ENCODE measurements around the gene IRAK2.

Gene IRAK2

DNA sequence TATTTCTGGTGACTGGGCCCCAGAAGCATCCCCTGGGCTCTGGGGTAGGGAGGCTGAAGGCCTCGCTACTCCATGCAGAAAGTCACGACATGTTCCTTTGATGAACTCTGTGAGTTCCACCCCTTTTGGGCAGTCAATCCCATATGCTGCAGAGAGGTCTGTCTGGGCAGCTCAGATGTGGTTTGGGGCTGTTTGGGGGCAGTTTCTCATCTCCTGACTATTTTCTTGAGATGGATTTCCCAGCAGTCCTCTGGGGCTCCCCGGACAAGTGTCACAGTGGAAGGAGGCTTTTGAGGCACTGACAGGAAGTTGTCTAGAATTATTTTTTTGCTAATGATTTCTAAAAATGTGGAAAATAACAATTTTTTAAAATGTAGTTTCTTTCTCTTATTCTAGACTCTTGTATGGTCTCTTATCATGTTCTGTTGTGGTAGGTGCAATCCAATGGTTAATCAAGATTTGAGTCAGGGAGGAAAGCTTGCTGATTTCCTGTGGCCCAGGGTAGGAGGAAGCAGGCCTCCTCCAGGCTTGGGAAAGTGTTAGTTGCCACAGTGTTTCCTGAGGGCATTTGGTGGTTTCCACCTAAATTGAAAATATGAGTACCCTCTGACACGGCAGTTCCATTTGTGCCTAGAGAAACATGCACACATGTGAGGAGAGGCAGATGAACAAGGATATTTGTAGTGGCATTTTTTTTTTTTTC is 63.7 kb downstream of the IRAK2 start:
- peak; percentile 69 for DNase-seq

DNA sequence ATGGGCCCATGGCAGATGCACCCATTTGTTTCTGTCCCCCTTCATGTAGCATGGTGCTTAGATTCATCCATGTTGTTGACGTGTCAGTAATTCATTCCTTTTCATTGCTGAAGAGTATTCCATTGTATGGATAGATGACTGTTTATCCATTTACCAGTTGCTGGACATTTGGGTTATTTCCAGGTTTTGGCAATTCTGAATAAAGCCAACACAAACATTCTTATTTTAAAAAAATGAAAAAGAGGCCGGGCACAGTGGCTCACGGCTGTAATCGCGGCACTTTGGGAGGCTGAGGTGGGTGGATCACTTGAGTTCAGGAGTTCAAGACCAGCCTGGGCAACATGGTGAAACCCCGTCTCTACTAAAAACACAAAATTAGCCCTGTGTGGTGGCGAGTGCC is 64.9 kb downstream of the IRAK2 start:
- no peak for DNase-seq

DNA sequence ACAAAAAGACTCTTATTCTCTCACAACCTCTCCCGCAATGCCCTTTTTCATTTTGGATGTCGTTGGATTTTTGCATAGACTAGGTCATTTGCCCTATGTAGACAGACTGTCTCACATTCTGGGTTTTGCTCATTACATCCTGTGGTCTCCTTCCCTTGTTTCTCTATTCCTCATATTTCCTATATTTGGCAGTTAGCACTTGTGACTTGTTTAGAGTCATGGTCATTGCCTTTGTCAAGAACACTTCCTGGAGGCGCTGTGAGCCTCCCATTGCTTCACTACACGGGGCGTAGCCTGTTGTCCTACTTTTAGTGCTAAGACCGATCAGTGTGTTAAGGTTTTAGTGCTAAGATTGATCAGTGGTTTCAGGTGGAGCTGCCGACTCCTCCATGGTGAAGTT is 67.4 kb downstream of the IRAK2 start:
- DNase-seq, result no peak

DNA sequence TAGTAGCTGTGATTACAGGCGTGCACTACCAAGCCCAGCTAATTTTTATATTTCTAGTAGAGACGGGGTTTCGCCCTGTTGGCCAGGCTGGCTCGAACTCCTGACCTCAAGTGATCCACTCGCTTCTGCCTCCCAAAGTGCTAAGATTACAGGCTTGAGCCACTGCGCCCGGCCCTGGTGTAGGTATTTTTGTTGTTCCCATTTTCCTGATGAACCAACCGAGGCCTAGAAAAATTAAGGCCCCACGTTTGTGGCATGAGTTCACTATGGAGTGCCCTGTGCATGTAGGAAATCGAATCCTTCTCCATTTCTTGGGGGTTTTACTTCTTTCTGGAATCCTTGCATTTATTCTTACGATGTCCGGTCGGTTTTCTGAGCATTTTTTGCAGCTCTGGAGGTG is 69.3 kb downstream of the IRAK2 start:
- DNase-seq, result no peak

DNA sequence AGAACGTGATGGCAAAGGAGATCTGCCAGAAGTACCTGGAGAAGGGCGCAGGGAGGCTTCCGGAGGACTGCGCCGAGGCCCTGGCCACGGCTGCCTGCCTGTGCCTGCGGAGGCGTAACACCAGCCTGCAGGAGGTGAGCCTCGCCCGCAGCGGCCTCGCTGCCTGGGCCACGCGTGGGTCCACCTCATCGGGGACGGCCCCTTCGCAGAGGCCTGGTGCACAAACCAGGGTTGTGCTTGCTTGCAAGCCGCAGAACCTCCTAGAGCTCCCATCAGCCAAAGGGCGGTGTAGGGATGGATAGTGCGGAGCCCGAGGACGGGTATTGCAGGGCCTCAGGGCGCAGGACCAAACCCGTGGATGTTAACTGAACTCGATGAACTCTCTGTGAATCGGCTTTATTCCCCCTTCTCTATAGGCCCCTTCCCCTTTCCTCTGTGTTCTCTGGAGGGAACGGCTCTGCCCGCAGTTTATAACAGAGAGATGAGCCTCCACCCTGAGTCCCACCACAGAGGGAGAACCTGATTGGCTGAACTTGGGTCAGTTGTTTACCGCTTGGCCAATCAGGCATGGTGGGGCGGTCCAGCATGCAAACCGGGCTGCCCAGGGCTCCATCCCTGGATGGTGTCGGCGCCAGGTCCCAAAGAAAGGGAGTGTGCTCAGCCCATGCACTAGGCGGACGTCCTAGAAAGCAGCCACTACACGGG is 70.0 kb downstream of the IRAK2 start:
- DNase-seq, result no peak

DNA sequence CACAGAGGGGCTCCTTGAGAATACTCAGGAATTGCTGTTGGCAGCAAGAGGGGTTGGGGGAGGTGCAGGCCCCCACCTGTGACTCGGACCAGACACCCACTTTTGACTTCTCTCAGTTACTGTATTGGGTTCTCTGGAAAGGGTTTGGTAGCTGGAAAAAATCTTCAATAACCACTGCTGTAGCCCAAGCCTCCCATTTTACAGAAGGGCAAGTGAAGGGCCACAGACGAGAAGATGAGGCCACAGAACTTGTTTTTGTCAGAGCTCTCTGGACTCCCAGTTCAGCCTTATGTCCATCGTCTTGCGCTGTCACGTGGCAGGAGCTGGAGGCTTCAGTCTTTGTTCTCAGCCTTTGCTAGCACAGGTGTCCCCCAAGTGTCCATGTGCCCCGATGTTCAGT is 70.8 kb downstream of the IRAK2 start:
- DNase-seq, result no peak

DNA sequence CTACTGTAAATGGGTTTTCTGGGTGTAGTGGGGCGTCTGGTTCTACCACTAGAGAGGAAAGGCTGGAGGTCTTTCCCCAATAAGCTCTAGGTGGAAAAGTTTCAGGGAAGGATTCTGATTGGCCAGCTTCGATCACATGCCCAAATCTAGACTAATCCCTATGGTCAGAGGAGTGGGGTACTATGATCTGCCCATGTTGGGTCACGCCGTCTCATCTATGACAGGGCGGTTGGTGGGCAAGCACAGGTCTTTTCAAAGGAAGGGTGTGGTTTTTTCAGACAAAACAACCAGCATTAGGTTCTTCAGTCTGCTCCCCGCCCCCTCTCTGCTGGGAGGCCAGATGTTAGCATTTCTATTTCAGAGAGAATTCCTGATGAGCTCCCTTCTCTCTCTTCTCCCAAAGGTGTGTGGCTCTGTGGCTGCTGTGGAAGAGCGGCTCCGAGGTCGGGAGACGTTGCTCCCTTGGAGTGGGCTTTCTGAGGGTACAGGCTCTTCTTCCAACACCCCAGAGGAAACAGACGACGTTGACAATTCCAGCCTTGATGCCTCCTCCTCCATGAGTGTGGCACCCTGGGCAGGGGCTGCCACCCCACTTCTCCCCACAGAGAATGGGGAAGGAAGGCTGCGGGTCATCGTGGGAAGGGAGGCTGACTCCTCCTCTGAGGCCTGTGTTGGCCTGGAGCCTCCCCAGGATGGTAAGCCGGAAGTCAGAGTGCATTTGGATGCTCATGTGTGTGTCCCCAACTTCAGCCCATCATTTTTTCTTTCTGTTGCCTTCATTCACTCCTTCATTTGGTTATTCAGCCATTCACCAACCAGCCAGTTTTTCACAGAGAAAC is 73.8 kb downstream of the IRAK2 start:
- peak; percentile 36 for DNase-seq

DNA sequence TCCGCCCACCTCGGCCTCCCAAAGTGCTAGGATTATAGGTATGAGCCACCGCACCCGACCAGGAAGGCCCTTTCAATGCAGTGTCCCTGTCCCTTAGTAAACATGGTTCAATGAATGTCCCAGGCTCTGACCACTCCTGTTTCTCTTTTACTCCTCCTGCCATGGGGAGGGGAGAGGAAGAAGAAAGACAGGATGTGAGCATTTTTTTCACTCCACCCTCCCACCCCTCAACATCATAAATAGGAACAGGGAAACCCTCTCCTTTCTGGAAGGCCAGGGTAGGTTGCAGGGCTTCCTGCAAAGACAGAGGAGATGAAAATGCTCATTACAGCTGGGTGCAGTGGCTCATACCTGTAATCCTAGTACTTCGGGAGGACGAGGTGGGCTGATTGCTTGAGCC is 76.1 kb downstream of the IRAK2 start:
- DNase-seq, result no peak

DNA sequence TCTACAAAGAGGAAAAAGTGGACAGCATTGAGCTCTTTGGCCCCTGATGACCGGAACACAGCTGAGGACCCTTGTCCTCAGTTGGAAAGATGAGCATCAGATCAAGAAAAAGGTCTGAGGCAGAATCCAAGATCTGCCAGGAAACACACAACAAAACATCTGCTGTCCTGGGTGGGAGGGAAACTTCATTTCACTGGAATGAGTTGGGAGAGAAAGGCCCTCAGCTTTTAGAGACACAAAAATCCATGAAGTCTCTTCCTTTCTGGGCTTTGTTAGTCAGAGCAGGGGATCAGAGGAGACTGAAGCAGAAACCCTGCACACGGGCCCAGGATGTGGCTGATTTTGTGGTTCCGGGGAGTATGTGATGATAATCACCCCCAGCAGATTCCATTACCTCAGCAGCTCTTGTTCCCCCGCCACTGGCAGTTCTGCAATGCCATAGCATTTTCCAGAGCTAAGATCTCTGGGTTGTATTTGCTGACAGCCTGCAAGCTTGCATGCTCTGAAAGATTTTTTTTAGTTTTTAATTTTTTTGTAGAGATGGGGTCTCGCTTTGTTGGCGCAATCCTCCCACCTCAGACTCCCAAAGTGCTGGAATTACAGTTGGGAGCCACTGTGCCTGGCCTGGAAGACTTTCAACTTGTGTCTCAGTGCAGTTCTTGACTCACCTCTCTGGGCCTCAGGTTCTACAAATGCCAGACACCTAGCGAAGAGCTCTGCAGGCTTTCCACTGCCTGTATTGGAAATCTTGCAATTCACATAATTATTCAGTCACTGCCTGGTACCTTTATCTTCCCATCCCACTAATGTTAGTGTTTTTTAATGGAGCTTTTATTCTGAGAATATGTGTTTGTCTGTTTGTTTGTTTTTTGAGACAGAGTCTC is 77.7 kb downstream of the IRAK2 start:
- DNase-seq, result peak; percentile 79

DNA sequence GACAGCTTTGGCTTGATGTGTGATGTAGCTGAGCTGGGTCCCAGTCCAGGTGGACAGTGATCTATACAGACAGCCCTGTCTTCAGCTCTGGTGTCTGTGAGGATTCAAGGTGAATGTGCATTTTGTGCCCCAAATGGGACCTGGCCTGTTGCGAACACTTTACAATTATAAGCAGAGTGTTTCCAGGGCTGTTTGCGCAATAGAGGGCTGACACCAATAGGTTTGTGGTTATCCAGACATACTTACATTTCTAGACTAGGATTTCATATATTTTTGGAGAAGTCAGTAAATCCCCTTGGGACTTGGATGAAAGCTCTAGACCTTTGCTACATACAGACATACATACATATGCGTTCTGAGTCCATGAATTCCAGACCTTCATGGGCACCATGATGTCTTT is 79.3 kb downstream of the IRAK2 start:
- no peak for DNase-seq

DNA sequence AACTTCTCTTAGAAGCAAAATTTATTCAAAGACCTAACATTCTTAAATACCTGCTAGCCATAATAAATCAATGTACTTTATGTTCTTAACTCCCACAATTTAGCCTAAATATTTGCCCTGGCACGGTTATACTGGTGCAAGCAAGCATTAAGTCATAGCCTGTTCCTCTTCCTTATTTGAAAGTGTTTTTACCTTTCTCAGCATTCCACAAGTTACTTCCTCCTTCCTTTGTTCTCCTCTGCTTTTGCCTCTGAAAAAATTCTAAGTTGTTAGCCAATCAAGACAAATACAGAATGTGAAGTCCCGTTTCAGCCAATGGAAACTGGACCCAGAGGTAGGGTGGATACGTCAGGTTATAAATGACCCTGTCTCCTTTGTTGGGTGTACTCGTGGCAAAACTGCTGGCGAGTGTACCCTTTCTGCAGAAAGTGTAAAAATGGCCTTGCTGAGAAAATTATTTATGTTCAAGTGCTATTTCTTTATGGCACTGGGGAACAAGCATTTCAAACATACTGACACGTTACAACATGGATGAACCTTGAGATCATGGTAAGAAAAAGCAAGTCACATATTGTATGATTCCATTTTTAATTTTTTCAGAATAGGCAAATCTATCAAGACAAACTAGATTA is 80.5 kb downstream of the IRAK2 start:
- no peak for DNase-seq

DNA sequence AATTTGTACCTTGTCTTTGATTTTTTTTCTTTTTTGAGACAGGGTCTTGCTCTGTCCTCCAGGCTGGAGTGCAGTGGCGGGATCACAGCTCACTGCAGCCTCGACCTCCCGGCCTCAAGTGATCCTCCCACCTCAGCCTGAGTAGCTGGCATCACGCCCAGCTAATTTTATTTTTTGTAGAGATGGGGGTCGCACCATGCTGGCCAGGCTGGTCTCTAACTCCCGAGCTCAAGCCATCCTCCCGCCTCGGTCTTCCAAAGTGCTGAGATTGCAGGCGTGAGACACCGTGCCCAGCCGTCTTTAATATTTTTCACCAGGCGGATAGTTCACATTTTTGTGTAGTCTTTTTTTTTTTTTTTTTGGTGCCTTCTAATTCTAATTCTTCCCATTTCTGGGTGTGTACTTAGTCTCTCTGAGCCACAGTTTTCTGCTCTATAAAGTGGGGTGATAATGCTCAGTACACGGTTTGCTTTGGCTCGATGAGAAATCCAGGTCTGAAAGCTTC is 83.0 kb downstream of the IRAK2 start:
- no peak for DNase-seq

DNA sequence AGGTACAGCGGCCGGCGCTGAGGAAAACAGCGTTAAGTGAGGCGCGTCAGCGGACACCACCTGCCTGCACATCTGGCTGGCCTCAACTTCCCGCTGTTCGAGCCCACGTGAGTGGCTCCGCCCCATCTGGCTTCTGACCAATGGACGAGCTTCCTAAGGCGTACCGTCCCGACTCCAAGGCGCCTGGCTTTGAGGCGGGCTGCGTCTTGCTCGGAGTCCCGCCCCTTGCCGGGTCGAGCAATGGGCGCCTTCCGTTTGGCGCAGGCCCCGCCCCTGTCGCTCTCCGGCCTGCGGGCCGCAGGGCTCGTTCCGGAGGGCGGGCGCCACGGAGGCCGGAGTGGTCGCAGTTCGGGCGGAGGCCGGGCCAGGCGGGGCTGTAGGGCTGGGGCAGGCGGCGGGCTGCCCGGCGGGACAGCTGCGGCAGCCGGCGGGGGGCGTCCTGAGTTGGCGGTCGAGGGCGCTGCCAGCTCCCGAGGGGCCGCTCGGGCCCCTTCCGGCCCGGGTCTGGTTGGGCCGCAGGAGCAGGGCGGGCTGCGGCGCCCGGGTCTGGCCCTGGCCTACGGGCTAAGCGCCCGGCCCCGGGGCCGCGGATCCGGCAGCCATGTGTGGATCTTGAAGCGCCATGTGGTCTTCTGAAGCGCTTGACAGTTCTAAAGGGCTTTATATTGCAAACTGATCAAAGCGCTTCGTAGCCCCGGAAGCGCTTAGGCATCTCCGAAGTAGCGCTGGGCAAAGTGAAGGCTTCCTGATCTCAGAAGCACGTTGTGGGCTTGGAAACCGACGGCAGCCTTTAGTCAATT is 83.7 kb downstream of the IRAK2 start, which contains the start of gene TATDN2:
TATDN2 (plus strand) TSS at position 276 of the 800 bp plus-strand sequence. CDS start 742 bp downstream, outside the sequence.
- peak; percentile 95 for DNase-seq

DNA sequence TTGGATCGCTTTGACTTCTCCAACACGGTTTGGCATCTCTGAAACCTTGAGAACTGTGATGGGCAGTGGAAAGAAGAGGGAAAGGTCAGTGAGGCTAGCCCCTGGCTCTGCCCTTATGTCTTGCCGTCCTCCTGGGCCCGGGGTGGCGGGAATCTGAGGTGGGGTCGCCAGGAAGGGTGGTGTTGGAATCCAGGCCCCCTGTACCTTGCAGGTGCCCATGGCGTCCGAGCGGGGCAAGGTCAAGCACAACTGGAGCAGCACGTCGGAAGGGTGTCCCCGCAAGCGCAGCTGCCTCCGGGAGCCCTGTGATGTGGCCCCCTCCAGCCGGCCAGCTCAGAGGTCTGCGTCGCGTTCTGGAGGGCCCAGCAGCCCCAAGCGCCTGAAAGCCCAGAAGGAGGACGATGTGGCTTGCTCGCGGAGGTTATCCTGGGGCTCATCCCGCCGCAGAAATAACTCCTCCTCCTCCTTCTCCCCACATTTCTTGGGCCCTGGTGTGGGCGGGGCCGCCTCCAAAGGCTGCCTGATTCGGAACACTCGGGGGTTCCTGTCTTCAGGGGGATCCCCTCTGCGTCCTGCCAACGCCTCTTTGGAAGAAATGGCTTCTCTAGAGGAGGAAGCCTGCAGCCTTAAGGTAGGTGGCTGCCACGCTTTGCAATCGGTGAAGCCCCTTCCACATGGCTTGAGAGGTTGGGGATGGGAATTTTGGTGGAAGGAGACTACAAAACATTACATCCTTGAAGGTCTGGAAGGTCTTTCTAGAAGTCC is 84.4 kb downstream of the IRAK2 start:
- DNase-seq, result peak; percentile 67

DNA sequence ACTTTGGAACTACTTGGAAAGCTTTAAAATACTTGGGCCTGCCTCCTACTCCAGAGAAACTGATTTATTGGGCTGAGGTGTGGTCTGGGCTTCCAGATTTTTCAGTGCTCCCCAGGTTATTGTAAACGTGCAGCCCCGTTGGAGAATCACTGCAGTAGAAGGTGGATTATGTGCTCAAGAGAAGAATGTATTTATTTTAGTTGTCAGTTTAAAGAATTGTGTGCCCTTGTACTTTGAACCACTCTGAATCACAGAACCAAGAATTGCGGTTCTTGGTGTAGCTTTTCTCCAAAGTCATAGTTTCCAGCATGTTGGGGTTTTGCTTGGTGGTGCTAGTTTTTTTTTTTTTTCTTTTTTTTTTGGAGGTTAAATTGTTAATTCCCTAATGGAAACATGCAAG is 85.1 kb downstream of the IRAK2 start:
- peak; percentile 18 for DNase-seq

DNA sequence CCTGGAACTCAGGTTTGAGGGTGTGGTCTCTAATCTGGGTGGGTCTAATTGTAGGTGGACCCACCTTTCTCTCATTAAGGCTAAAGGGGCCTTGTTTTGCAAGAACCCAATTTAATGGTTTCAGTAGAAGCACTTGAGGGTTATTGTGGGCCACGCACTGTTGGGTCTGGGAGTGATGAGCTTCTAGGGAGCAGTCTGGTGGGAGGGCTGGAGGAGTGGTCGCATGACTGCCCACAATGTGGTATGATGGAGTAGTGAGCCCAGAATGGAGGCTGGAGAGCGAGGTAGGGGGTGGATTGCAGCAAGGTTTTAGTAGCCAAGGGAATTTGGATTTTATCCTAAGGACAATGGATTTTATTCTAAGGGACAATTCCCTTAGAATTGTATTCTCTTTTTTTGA is 86.3 kb downstream of the IRAK2 start:
- no peak for DNase-seq

DNA sequence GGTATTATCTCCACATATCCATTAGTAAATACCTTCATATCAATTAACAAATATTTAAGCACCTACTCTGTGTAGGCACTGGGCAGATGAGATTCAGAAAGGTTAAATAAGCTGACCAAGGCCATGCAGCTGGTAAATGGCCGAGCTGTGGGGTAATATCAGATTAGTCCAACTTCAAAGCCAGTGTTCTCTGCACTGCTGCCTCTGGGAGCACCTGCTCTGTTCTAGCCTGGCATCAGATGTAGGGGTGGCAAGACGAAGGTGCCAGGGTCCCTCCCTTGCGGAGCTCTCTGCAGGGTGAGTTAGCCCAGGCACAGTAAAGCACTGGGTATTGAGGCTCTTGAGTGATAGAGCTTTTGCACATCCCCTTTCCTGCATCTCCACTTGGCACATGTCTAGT is 89.0 kb downstream of the IRAK2 start:
- no peak for DNase-seq

DNA sequence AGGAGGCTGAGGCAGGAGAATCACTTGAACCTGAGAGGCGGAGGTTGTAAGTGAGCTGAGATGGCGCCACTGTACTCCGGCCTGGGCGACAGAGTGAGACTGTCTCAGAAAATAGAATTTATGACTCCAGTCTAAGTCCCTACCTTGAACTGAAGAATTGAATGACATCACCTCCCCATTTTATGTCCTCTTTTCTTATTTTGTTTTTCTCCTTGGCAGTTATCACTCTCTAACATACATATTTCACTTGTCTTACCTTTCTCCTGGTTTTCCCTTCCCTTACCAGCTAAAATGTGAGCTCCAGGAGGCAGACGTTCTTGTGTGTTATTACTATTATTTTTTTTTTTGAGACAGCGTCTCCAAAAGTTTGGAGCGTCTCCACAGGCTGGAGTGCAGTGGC is 91.1 kb downstream of the IRAK2 start:
- no peak for DNase-seq

DNA sequence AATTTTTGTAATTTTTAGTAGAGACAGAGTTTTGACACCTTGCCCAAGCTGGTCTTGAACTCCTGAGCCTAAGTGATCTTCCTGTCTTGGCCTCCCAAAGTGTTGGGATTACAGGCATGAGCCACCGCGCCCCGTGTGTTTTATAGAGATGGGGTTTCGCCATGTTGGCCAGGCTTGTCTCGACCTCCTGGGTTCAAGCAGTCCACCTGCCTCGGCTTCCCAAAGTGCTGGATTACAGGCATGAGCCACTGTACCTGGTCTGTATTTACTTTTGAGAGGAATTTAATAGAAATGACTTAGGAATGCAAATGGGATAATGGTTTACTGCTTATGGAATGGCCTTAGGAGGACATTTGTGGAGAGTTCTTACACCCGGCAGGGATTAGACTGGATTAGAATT is 94.3 kb downstream of the IRAK2 start:
- DNase-seq, result no peak

DNA sequence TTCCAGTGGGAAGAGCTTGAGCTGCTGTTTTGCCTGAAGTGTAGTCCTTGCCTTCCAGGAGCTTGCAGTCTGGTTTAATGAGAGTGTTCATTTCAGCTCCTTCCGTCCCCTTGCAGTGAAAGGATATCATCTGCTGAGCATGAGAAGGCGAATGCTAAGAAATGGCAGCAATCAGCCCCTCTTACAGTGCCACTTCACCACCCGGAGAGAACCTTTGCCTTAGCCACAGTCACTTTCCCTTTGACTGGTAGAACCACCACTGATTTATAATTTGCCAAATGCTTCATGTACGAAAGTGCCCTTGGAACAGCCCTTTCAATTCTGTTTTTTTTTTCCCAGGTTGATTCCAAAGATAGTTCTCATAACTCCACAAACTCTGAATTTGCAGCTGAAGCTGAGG is 95.1 kb downstream of the IRAK2 start:
- DNase-seq, result no peak

Measured in stimulated activated CD4-positive, alpha-beta T cell treated with anti-CD3 and anti-CD28 coated beads, Interleukin-4, amount 100 ng/mL, for 24 hours (primary cell).